ENCODE results near the gene RAPGEF1. TPM values are rescaled to one million over a fixed set of nuclear protein-coding genes. Genes with fewer than 3 reads are reported as not detected.

Gene RAPGEF1
- total RNA-seq, 4 donors from 2014 or later: 37.5 to 89.0 (median 62.8) TPM

DNA sequence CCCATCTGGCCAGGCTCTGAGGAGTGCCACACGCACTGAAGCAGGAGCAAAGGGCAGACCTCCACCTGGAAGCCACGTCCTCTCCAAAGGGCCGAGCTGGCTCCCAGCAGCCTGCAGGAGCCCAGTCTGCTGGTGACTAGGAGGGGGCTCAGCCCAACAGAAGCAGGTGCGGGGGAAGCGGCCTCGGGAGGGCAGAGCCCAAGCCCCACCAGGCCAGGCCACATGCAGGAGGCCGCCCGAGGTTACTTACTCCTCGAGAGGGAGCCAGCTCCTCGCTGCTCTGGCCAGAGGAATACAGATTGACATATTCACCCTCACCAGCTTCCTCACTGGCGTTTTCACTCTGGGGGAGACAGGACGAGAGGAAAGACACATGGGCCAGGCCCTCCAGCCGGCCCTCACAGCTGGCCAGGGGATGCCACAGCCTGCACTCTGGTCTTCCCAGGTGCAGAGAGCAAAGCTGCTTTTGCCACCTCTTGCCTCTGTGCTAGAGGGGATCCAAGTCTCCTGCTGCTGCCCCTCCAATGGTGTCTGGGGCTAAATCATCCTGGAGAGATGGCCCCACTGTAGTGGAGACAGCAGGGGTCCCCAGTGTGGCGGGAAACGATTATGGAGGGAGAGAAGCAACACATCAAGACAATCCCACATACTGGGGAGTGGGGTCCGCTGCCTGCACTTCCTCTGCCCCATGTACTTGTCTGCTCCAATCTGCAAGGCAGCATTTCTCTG, 136.0 kb downstream of the RAPGEF1 start:
- TF ChIP-seq, protein P1, sequence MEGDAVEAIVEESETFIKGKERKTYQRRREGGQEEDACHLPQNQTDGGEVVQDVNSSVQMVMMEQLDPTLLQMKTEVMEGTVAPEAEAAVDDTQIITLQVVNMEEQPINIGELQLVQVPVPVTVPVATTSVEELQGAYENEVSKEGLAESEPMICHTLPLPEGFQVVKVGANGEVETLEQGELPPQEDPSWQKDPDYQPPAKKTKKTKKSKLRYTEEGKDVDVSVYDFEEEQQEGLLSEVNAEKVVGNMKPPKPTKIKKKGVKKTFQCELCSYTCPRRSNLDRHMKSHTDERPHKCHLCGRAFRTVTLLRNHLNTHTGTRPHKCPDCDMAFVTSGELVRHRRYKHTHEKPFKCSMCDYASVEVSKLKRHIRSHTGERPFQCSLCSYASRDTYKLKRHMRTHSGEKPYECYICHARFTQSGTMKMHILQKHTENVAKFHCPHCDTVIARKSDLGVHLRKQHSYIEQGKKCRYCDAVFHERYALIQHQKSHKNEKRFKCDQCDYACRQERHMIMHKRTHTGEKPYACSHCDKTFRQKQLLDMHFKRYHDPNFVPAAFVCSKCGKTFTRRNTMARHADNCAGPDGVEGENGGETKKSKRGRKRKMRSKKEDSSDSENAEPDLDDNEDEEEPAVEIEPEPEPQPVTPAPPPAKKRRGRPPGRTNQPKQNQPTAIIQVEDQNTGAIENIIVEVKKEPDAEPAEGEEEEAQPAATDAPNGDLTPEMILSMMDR (IDR thresholded peaks at IDR 0.05): no peak
- DNase-seq (ENCODE audit: low spot score) (no peak), ATAC-seq (ENCODE audit: low FRiP score) (no peak)

DNA sequence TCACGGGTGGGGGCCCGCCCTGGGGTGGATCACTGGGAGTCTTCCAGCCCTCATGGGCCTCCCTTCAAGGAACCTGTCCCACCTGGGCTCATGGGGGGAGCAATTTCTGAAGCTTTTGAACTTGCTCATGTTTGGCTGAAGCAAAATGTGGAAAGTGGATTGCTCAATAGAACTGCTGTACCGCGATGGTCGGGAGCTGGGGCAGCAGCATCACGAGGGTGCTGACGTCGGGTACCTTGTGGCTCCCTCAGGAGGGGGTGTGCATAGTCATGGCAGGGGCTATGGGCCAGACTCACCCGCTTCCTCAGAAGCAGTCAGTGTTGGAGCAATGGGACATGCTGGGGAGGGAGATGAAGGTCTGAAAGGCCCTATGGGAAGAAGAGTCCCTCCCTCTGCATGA, 136.7 kb downstream of the RAPGEF1 start:
- DNase-seq (ENCODE audit: low spot score) (no peak), ATAC-seq (ENCODE audit: low FRiP score) (no peak)

DNA sequence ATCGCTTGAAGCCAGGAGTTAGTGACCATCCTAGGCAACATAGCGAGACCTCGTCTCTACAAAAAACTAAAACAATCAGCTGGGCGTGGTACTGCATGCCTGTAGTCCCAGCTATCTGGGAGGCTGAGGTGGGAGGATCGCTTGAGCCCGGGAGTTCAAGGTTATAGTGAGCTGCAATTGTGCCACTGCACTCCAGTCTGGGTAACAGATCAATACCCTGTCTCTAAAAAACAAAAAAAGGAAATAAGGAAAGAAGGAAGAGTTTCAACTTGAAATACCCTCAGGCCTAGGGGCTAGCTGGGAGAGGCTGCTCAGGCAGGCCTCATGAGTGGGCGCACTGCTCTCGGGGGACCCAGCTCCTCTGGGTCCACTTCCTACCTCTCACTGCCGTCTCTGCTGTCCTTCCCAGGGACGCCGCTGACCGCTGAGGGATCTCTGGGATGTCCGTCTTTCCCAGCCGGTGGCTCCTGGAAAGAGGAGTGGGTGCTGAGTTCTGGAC, 138.1 kb downstream of the RAPGEF1 start:
- ATAC-seq (ENCODE audit: low FRiP score): no peak
- no peak for DNase-seq (ENCODE audit: low spot score)
- TF ChIP-seq, protein P1 (IDR thresholded peaks at IDR 0.05): no peak

More for the DNA sequence above, 136.7 kb downstream of the RAPGEF1 start:
- TF ChIP-seq, protein P1 (IDR thresholded peaks at IDR 0.05): no peak

DNA sequence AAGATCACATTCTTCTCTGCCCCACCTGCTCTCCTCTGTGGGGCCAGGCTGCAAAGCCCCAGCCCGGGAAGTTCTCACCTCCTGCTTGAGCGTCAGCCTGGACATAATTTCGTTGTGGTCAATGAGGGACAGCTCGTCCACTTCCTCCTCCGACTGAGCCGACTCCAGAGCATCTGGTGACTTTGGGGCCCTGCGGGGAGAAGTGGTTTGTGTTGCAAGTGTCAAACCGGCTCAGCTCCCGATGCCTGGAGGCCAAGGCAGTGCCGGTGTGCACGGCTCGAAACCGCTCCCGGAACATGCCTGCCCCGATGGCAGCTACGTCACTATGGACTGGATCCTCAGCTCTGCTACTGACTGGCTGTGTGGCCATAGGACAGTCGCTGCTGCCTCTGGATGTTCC, 141.8 kb downstream of the RAPGEF1 start:
- no peak for DNase-seq (ENCODE audit: low spot score)
- TF ChIP-seq, protein P1 (IDR thresholded peaks at IDR 0.05): no peak
- no peak for ATAC-seq (ENCODE audit: low FRiP score)

DNA sequence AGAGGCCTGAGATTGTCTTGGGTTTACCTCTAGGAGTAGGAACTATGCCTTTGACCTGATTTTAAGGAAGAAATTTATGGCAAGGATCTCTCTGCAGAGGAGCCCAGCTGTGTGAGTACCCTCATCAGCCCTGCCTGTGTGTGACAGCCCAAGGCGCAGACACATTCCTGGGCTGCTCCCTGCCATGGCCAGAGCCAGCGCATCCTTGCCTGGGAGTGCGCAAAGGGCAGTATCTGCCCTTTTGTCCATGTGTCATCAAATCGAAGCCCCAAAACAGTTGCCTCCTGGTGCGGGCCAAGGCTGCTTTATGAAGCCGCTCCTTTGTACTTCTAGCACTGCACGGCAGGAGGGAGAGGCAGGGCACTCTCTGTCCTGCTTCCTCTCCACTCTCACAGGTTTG, 142.6 kb downstream of the RAPGEF1 start:
- no peak for ATAC-seq (ENCODE audit: low FRiP score)

DNA sequence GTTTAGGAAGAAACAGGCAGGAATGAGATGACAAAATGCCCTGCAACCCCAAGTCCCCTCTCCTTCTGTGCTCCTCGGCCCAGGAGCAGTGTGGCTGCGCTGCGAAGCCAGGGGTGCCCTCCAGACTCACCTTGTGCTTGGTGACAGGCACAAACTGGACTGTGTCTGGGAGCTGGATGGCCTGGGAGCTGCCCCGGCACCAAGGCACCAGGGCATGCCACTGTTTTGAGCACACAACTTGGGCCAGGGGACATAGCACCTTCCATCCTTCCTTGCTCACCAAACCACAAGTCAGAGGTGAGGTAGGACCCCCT, 143.5 kb downstream of the RAPGEF1 start:
- TF ChIP-seq, protein P1 (IDR thresholded peaks at IDR 0.05): no peak
- DNase-seq (ENCODE audit: low spot score) (no peak), ATAC-seq (ENCODE audit: low FRiP score) (no peak)

More for the DNA sequence above, 142.6 kb downstream of the RAPGEF1 start:
- DNase-seq (ENCODE audit: low spot score): no peak
- TF ChIP-seq, protein P1 (IDR thresholded peaks at IDR 0.05): no peak
